Right atrium auricular region (tissue), 2 donors: ENCODE data around the gene EPDR1. TPM values are rescaled to one million over a fixed set of nuclear protein-coding genes. Genes with fewer than 3 reads are reported as not detected.

Source experiments
- DNase-seq: peaks from one replicate; pipeline ENCODE4 v3.0.0-alpha.2; 2019; ENCODE audit warnings: low spot score
- H3K27ac ChIP-seq, 2 donors: fragments of 200-600 bp; sonication (generic); 1 replicate in 1 of 2; 2 replicates in 1 of 2; pipeline ENCODE4 v1.5.1; 2016 to 2019
- H3K27me3 ChIP-seq, 2 donors: fragments of 200-600 bp; sonication (generic); one replicate each; pipeline versions ENCODE4 v1.5.1 to v1.6.0; 2017 to 2019
- H3K36me3 ChIP-seq: fragments of 200-600 bp; sonication (generic); one replicate; pipeline ENCODE4 v1.5.1; 2016
- H3K4me1 ChIP-seq, 2 donors: fragments of 200-600 bp; sonication (generic); one replicate each; pipeline versions ENCODE4 v1.5.1 to v1.6.0; 2017 to 2019
- H3K4me3 ChIP-seq, 2 donors: fragments of 200-600 bp; sonication (generic); 1 replicate in 1 of 2; 2 replicates in 1 of 2; pipeline ENCODE4 v1.5.1; 2017 to 2019; ENCODE audit warnings: mild to moderate bottlenecking in 1 of 2, moderate library complexity in 1 of 2
- H3K9me3 ChIP-seq, 2 donors: fragments of 200-600 bp; sonication (generic); one replicate each; pipeline ENCODE4 v1.5.1; 2019
- total RNA-seq, 2 donors: library from RNA; depleted of rRNA; stranded (reverse); fragments of >200 nt; gene quantifications; one replicate each; pipeline ENCODE4 v1.1.0, GENCODE V29; 2016
- TF ChIP-seq, protein P1 (sequence below), 2 donors: fragments of 200-600 bp; sonication (generic); IDR thresholded peaks; one replicate each; pipeline ENCODE4 v1.5.1; 2019; ENCODE audit warnings: antibody characterized with exemption in 2 of 2

EPDR1 gene
- total RNA-seq, 2 donors from 2014 or later = 9.9 to 36.3 TPM

DNA sequence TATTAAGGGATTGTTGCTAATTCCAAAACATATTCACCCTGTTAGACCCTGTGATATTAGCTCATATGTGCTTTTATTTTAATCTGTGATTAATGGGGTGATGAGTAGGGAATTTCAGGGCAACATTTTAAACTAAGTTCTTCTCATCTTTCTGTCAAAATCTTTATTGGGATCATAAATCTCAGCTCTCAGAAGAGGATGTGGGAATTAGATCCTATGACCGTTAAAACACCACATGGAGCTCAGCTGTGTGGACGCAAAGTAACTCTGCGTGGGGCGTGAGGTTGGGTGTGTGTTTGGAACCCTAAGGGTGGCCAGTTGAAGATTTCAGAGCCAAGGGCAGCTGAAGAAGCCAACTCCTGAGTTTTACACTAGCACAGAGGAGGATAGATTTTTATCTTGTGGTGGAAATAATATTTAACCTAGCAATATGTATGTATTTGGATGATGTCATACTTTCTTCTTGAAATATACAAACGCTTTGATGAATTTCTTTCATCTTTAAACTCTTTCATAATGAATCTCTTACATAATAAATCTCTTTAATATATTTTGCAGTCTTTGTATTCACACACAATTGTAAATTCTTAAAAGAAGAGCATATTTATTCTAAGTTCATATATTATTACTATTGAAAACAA is 64.4 kb downstream of the EPDR1 start:
- TF ChIP-seq, protein P1, sequence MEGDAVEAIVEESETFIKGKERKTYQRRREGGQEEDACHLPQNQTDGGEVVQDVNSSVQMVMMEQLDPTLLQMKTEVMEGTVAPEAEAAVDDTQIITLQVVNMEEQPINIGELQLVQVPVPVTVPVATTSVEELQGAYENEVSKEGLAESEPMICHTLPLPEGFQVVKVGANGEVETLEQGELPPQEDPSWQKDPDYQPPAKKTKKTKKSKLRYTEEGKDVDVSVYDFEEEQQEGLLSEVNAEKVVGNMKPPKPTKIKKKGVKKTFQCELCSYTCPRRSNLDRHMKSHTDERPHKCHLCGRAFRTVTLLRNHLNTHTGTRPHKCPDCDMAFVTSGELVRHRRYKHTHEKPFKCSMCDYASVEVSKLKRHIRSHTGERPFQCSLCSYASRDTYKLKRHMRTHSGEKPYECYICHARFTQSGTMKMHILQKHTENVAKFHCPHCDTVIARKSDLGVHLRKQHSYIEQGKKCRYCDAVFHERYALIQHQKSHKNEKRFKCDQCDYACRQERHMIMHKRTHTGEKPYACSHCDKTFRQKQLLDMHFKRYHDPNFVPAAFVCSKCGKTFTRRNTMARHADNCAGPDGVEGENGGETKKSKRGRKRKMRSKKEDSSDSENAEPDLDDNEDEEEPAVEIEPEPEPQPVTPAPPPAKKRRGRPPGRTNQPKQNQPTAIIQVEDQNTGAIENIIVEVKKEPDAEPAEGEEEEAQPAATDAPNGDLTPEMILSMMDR (IDR thresholded peaks at IDR 0.05) = no peak

DNA sequence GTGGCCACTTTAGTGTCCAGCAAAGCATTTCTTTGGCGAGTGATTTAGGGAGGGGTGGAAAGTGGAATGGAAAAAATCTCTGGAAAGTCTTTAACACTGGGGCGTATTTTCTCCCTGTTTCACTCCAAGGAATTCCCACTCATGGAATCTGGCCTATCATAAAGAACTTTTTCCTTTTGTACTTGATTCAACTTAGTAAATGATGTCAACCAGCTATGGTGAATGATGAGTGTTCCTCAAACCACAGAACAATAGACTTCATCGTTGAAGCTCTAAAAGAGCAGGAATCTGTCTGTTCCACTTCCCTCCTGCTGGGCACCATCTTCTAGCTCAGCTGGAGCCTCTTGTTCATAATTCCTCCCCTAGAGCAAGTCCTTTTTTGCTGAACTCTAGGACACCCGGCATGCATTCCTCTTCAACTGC is 66.5 kb downstream of the EPDR1 start:
- no peaks in the 10 kb centered on the region for H3K27me3 ChIP-seq
- TF ChIP-seq, protein P1 (IDR thresholded peaks at IDR 0.05) = no peak
- no peak overlapping the region for H3K4me3 ChIP-seq
- no peaks in the 10 kb centered on the region for H3K36me3 ChIP-seq
- no peaks in the 10 kb centered on the region for H3K9me3 ChIP-seq
- no peak for DNase-seq
- no peak overlapping the region for H3K27ac ChIP-seq
- H3K4me1 ChIP-seq = no peaks in the 10 kb centered on the region

More for the DNA sequence above, 64.4 kb downstream of the EPDR1 start:
- no peaks in the 10 kb centered on the region for H3K4me1 ChIP-seq
- H3K9me3 ChIP-seq = no peaks in the 10 kb centered on the region
- H3K27ac ChIP-seq = no peak overlapping the region
- no peaks in the 10 kb centered on the region for H3K27me3 ChIP-seq
- no peak overlapping the region for H3K4me3 ChIP-seq
- H3K36me3 ChIP-seq = no peaks in the 10 kb centered on the region
- no peak for DNase-seq

DNA sequence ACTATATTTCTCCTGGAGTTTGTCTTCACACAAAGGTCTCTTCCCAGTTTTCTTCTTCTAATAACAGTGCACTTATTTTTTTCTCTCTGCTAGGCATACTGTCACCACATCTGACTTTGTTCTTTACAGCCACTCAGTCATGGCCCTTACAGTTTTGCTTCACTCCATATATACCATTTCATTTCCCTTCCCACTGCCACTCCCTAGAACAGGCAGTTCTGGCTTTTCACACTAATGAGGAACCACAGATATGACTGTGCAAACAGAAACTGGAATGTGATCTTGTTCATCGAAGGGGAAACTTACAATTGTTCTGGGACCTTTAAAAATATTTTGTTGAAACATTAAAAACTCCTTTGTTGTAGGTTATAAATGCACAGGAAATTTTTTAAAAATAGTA is 67.3 kb downstream of the EPDR1 start:
- TF ChIP-seq, protein P1 (IDR thresholded peaks at IDR 0.05) = no peak
- no peak overlapping the region for H3K27ac ChIP-seq

DNA sequence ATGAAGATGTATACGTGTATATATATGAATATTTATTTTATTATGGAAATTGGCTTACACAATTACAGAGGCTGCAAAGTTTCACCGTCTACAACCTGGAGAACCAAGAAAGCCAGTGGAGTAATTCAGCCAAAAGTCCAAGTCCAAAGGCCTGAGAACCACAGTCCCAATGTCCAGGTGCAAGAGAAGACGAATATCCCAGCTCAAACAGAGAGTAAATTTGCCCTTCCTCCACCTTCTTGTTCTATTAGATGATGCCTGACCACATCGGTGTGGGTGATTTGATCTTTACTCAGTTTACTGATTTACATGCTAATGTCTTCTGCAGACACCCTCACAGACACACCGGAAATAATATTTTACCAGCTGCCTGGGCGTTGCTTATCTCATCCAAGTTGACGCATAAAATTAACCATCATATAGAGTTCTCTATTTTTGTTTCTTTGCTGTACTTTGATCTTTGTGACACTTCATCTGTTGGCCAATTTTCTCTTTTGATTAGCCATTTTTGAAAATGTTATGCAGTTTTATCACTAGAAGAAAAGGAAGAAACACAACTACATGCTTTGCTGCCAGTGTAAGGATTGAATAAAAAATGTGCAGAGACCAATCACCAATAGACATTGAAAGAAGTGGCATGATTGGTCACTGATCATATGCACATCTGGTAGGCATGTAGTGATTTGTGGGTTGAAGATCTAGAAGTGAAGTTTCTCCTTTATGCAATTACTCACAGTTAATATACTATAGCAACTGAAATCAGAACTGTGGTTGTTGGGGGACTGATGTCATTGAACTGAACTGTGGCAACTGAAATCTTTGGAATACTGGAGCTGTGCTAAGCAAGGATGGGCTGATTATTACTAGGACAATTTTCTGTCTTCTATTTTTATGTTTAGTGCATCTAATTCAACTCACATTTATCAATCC is 68.5 kb downstream of the EPDR1 start:
- no peaks in the 10 kb centered on the region for H3K36me3 ChIP-seq
- H3K27ac ChIP-seq = no peak overlapping the region
- H3K4me1 ChIP-seq = no peaks in the 10 kb centered on the region
- TF ChIP-seq, protein P1 (IDR thresholded peaks at IDR 0.05) = no peak
- peaks cover 0 to 2% of the 10 kb centered on the region in 2 donors for H3K9me3 ChIP-seq
- no peaks in the 10 kb centered on the region for H3K27me3 ChIP-seq
- no peak for DNase-seq
- H3K4me3 ChIP-seq = no peak overlapping the region

More for the DNA sequence above, 67.3 kb downstream of the EPDR1 start:
- Histone ChIP-seq H3K4me1 (no peaks in the 10 kb centered on the region), H3K36me3 (no peaks in the 10 kb centered on the region), H3K27me3 (no peaks in the 10 kb centered on the region), H3K4me3 (no peak overlapping the region), H3K9me3 (no peaks in the 10 kb centered on the region)
- no peak for DNase-seq

DNA sequence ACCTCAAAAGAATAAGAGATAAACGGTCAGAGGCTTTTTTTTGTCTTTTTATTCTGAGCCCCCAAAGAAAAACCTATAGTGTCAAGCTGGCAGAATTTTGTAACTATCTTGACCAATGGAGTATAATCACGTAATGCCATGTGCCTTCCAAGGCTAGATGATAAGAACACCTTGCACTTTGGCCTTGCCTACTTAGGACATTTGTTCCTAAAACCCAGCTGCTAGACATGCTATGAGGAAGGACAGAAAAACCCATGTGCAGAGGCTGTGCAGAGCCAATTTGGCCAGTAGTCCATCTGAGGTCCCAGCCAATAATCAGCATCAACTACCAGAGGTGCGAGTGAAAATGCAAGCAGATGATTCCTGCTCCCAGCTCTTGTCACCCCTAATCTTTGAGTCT is 69.9 kb downstream of the EPDR1 start:
- no peaks in the 10 kb centered on the region for H3K36me3 ChIP-seq
- TF ChIP-seq, protein P1 (IDR thresholded peaks at IDR 0.05) = no peak

More for the DNA sequence above, 69.9 kb downstream of the EPDR1 start:
- H3K4me3 ChIP-seq = no peak overlapping the region
- no peak overlapping the region for H3K27ac ChIP-seq
- peaks cover 0 to 7% of the 10 kb centered on the region in 2 donors for H3K9me3 ChIP-seq
- DNase-seq = no peak
- no peaks in the 10 kb centered on the region for H3K4me1 ChIP-seq
- no peaks in the 10 kb centered on the region for H3K27me3 ChIP-seq
